GM18517 (cell line): ENCODE measurements around the gene DCAF17.
A peak's percentile ranks its signal among the peaks of the same experiment; 100 is the strongest.

ENCODE experiments used
- ATAC-seq: cut with Tn5 transposase; IDR thresholded peaks from one replicate; pipeline ENCODE4 v1.9.1; 2021; ENCODE audit warnings: mild to moderate bottlenecking, moderate library complexity; ENCODE audit not compliant: unreplicated experiment

The DCAF17 gene, protein sequence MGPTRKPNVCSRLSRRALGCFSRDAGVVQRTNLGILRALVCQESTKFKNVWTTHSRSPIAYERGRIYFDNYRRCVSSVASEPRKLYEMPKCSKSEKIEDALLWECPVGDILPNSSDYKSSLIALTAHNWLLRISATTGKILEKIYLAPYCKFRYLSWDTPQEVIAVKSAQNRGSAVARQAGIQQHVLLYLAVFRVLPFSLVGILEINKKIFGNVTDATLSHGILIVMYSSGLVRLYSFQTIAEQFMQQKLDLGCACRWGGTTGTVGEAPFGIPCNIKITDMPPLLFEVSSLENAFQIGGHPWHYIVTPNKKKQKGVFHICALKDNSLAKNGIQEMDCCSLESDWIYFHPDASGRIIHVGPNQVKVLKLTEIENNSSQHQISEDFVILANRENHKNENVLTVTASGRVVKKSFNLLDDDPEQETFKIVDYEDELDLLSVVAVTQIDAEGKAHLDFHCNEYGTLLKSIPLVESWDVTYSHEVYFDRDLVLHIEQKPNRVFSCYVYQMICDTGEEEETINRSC

DNA sequence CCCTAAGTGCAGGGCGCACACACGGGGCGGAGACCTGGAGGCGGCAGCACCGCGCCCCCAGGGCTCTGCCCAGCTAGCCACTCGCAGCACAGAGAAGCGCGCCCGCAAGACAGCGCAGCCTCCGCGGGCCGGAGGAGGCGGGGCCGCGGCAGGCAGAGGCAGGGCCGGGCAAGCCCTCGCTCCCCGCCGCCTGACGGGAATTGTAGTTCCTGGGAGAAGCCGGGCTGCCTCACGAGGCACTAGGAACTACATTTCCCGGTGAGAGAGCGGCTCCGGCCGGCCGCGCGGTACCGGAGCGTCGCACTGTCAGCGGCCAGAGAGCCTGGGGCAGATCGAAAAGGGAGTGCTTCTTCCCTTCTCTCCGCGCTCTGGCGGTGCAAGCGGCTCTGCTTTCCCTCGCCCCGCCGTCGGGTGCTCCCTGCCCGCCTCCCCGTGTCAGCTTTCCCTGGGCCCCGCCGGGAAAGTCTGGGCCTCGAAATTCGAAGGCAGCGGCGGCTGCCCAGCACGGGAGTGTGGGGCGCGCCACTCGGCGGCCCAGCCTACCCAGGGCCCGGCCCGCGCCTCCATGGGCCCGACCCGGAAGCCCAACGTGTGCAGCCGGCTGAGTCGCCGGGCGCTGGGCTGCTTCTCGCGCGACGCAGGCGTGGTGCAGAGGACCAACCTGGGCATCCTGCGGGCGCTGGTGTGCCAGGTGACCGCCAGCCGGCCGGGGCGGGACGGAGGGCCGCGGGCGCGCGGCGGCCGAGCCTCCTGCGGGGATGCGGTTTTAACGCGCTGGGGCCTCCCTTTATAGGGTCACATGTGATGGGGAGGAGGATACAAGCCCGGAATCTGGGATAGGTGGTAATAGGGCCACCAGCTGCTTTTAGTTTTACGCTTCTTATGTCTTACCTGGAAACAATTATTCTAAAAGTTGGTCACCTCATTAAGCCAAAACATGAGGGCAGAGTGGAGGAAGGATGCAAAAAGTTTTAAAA is at the start of gene DCAF17:
DCAF17 (plus strand) TSS at position 214 of the 977 bp plus-strand sequence; CDS start at position 566, 352 bp downstream.
- peak; percentile 89 for ATAC-seq

DNA sequence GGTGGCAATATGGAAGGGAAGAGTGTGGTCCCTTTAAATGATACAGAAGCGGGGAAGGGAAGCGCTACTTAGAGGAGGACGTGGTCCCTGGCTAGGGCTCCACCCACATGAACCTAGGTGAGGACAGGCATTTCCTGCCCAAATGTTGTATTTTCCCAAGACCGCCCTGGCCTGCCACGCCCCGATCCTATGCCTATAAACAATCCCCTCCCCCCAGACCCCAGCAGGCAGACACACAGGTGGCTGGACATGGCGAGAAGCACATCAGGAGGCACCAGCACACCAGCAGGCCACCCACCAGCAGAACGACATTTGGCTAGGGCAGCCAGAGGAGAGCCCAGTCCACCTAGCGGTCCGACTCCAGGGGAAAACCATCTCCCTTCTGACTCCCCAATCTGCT is 47.4 kb upstream of the DCAF17 start:
- no peak for ATAC-seq

DNA sequence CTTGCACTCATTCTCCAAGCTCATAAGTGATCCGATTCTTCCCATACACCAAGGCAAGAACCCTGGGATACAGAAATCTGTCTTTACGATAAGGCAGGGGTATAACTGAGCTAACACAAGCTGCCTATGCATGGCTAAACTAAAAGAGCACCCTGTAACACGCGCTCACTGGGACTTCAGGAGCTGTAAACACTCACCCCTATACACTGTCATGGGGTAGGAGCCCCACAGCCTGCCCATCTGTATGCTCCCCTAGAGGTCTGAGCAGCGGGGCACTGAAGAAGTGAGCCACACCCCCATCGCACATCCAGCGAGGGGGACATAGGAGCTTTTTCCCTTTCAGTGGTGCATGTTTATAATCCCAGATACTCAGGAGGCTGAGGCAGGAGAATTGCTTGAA is 47.0 kb upstream of the DCAF17 start:
- ATAC-seq, result no peak

DNA sequence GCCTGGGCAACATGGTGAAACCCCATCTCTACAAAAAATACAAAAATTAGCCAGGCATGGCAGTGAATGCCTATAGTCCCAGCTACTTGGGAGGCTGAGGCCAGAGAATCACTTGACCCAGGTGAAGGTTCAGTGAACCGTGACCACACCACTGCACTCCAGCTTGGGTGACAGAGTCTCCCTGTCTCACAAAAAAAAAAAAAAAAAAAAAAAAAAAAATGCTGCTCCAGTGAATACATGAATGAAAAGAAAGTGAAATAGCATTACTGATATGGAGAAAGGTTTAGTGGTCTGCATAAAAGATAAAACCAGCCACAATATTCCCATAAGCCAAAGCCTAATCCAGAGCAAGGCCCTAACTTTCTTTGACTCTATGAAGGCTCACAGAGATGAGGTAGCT is 44.7 kb upstream of the DCAF17 start:
- peak; percentile 55 for ATAC-seq

DNA sequence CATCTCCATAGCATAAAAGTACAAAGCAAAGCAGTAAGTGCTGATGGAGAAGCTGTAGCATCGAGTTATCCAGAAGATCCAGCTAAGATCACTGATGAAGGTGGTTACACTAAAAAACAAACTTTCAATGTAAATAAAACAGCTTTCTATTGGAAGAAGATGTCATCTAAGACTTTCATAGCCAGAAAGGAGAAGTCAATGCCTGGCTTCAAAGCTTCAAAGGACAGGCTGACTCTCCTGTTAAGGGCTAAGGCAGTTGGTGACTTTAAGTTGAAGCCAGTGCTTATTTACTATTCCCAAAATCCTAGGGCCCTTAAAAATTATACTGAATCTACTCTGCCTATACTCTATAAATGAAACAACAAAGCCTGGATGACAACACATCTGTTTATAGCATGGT is 44.2 kb upstream of the DCAF17 start:
- peak; percentile 17 for ATAC-seq

DNA sequence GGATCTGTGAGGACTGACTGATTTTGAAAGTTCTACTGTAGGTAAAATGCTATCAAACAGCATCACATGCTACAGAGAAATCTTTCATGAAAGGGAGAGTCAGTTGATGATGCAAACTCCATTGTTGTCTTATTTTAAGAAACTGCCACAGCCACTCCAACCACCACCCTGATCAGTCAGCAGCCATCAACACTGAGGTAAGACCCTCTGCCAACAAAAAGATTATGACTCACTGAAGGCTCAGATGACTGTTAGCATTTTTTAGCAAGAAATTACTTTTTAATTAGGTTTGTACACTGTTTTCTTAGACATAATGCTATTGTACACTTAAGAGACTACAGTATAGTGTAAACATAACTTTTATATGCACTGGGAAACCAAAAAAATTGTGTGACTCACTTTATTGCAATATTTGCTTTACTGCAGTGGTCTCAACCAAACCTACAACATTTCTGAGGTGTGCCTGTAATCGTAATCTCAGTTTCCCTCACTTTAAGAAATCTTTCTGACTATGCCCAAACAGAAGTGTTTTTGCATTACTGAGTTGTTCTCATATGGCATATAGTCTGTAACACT is 43.0 kb upstream of the DCAF17 start:
- ATAC-seq, result no peak

DNA sequence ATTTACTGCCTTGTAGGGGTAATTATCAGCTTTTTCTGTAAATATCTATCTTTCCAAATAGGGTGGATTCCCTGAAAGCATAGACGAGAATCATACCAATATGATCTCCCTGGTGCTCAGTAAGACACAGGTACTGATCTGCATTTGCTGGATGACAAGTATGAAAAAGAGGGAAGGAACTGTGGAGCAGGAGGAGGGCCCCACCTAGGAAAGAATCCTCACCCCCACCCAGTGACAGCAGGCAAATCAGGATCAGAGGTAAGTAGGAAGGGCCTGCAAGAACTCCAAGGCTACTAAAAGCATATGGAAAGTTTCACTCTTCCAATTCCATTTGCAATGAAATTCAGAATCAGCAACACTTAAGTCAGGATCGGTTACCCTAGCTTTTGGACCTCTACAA is 42.5 kb upstream of the DCAF17 start:
- no peak for ATAC-seq

DNA sequence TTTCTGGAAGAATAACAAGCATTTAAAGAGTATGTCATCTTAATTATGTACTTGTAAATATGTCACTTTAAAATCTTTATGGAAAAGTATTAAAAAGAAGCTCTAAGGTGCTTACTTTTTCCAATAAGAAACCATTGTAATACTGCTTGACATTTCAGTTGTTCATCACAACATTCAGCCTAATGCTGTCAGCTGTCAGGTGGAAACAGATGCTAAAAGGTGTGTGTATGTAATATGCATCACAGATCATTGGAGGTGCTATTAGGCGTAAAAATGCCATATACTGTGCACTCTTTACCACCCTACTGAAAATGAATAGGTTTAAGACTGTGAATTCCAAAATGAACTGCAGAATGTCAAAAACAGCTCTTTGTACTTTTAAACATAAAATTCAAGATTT is 40.5 kb upstream of the DCAF17 start:
- ATAC-seq, result no peak

DNA sequence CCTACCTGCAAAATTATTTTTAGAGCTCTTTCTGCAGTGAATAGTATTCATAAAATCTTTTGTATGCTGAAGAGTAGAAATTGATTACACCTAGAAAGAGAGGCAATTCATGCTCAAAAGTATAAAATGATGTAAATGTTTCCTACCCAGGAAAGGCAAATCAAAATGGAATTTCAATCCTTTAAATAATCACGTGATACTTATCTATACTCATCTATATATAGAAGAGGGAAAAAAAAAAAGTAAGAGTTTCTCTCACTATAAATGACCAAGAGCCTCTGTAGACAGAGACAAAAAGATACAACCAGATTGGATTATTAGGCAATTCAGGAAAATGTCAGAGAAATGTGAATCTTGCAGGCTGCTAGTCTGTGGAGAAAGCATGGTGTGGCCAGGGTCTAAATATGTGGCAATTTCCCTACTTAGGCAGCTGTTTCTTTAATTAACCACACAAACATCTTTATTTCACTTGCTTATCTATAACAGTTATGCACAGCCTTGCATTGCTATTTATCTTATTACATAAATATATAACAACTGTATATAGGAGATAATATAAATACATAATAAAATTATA is 39.8 kb upstream of the DCAF17 start:
- no peak for ATAC-seq

DNA sequence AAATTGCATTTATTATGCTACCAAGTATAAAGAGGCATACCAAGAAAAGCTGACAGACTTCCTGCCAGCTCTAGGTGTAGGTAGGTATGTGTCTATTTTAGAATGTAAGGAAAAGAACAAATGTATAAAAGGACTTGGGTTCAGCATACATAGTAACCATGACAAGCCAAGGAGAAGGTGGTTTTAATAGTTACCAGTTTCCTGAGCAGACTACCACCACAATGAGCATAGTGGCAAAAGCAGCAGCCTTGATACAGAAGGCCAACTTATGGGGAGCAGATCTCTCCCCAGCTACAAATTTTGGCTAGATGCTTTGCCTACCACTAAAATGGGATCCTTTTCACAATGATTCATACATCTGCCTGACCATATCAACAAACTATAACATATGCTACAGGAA is 34.7 kb upstream of the DCAF17 start:
- no peak for ATAC-seq

DNA sequence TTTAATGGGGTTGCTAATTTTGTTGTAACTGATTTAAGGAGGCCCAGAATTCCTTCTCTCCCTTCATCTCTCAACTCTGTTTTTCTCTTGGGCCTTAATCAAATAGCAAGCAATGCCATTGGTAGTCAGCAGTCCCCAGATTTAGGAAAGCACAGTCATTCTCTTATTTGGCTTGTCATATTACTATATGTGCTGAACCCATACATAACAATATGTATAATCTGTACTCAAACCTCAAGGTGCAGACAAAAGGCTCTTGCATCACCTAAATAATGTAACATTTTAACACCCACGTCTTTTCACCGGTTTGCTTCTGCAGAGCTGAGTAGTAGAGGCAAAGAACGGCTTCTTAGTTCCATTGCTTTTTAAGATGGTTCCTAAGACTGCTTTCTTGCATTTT is 33.6 kb upstream of the DCAF17 start:
- ATAC-seq, result no peak

DNA sequence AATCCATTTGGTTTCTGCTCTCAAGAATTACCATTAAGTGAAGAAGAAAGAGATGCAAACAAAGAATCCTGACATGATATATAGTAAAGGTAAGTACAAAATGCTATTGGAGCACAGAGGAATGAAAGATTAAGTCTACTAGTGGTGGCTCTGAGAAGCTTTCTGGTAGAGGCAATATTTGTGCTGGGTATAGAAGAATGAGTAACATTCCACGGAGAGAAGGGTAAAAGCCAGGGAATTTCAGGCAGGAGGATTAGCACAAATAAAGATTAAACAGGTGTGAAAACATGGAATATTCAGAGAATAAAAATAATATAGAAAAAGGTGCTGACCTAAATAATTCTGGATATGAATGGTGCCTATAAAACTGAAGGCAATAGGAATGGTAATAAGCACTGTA is 32.1 kb upstream of the DCAF17 start:
- no peak for ATAC-seq

DNA sequence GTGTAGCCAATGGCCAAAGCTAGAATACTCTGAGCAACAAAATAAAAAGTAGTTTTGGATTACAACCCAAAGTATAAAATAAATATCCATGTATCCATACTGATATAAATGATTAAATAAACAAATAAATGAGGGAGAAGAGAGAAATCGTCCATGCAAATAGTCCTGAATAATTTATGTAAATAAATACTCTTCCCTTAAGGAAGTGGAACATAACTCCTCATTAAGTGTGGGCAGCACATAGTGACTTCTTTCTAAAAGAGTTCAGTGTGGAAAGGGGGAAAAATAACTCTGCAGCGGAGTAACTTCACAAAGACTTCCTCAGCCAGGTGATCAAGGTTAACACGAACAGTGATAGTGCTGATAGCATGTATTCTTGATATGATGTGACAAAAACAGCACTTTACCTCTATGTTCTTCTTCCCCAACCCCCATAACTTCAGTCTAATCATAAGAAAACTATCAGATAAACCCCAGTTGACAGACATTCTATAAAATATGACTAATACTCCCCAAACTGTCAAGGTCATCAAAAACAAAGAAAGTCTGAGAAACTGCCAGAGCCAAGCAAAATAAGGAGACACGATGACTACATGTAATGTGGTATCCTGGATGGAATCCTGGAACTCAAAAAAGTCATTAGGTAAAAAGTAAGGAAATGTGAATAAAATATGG is 31.0 kb upstream of the DCAF17 start:
- no peak for ATAC-seq

DNA sequence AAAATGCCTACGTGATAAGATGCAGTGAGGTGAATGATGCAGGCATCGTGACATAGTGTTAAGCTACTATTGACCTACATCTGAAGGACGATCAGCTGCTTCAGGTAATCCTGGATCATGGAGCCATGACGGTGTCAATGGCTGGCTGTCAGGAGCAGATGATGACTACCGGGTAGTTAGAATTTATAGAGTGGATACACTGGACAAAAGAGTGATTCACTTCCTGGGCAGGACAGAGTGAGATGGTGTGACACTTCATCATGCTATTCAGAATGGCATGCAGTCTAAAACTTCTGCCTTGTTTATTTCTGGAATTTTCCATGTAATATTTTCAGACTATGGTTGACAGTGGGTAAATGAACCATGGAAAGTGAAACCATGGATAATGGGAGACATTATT is 29.8 kb upstream of the DCAF17 start:
- ATAC-seq, result no peak

DNA sequence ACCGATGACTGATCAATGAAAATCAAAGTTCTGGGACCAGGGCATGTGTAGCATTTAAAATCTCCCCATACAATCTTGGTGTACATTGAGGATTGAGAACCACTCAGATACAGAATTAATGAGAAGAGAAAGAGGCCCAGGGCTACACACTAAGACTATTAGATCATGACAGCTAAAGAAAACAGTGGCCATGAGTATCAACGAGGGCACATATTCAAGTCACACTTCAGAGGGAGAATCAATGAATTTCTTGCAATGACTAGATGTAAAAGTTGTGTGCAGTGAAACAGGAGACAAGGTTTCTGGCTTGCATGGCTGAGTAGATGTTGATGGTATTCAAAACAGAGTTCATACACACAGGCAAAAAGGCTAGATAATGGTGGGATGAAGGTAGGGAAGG is 29.3 kb upstream of the DCAF17 start:
- no peak for ATAC-seq

DNA sequence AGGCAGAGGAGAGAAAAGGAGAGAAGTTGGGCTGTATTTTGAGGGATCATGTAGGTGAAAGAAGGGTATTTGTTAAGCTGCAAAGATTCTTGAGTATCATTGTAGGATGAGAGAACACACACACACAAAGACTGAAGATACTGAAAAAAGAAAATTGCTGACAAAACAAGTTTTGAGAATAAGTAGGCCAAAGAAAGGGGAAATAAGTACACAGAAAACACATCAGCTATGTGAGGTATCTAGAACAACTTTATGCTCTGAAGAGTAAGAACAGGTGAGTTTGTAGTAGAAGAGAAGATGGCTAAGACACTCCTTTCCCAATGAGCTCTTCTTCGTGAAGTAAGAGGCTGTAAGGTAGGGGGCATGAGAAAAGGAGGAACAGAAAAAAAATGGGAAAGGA is 28.5 kb upstream of the DCAF17 start:
- ATAC-seq, result no peak

DNA sequence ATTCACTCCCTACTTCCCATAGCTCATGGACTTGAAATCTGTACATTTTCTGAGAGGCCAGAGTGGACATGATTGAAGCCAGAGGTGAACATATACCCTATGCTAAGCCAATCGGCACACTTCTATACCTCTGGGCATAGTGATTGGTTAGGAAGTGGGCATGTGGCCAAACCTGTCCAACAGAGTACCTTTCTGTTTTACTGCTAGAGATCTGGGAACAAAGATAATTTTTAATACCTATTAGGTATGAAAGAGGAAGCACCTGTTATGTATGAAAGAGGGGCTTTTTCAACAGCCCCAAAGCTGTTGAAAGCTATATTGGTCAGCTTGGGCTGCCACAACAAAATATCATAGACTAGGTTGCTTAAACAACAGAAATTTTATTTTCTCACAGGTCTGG is 28.0 kb upstream of the DCAF17 start:
- ATAC-seq, result peak; percentile 62

DNA sequence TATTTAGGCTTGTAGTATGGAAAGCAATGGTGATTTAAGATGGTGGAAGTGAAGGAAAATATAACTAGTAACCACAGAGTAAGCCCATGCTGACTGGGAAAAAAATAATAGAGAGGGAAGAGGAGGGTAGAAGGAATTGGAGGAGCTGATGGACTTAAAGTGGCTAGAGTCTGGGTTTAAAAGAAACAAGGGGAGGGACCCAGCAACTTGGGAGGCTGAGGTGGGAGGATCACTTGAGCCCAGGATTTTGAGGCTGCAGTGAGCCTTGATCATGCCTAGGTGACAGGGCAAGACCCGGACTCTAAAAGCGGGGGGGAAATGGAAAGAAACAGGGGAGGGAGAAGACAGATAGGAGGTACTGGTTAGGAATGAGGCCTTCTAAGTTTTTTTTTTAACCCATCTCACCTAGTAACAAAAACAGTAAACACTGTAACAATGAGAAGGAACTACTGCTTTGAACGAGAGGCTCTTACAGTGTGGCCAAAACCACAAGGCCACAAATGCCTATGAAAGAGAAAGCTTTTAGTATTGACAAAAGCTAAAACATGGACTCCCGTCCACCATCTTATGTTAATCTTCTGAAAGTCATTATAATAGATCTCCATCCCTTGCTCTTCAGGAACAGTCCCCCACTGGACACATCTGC is 26.9 kb upstream of the DCAF17 start:
- ATAC-seq, result peak; percentile 60

DNA sequence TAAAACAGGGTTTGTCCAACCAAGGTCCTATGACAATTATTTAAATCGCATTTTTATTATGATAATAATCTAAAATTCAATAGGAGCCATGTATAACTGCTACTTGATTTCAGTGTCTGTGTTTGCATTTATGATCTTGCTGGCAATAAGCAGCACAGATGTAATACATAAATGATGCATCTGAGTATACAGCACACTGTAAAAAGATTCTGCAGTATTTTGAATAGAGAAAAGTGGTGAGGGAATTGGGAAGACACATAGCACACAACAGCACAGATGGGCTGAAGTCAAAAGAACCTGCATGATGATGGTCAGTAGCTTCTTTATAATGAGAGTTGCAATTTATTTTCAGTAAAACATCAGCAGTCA is 26.4 kb upstream of the DCAF17 start:
- ATAC-seq, result no peak

DNA sequence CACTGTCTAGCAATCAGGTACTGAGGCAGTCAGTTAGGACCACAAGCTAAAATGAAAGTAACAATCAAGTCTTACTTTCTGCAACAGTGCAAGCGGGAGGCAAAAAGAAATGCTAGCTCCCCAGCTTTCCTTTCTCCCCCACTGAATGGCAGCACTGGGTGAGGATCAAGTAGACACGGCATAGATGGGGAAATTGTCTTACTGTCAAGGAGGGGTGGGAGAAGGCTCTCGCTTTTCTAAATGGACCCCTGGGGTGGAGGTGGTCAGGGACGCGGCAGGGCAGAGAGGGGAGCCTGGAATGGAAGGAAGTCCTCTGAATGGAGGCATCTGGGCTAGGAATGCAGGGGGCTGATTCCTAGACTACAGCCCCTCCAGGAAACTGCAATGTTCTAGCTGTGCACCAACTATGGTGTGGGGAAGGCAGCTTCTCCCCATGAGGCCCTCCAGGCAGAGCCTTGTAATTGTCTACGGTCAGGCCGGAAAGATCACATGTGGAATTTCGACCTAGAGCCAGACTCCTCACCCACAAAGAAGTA is 24.5 kb upstream of the DCAF17 start:
- ATAC-seq, result no peak
